ENCODE data around the gene DHX40.

DNA sequence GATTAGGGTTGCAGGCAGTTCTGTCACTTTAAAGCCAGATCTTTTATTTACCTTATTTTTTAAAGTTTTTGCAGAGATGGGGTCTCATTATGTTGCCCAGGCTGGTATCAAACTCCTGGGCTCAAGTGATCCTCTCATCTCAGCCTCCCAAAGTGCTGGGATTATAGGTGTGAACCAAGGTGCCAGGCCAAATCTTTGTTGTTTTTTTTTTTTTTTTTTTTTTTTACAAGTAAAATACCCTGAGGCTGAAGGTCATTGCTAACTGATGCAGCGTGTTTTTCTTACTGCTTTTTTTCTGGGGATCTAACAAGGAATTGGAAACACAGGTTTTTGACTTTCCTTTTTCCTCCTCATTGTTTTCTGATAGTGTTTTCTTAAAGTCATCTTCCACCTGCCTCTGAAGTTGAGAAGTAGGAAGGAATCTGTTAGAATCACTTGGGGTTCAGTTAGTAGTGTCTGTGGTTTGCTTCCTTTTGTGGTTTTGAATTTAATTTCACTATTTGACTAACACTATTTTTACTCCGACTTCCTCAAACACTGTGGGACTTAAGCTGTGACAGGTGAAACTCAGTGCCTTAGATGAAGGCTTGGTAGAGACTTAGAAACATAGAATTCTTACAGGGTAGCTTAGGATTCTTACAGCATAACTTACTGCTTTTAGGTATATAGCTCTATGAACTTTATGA, 76.5 kb downstream of the DHX40 start:
- TF ChIP-seq, protein P1, sequence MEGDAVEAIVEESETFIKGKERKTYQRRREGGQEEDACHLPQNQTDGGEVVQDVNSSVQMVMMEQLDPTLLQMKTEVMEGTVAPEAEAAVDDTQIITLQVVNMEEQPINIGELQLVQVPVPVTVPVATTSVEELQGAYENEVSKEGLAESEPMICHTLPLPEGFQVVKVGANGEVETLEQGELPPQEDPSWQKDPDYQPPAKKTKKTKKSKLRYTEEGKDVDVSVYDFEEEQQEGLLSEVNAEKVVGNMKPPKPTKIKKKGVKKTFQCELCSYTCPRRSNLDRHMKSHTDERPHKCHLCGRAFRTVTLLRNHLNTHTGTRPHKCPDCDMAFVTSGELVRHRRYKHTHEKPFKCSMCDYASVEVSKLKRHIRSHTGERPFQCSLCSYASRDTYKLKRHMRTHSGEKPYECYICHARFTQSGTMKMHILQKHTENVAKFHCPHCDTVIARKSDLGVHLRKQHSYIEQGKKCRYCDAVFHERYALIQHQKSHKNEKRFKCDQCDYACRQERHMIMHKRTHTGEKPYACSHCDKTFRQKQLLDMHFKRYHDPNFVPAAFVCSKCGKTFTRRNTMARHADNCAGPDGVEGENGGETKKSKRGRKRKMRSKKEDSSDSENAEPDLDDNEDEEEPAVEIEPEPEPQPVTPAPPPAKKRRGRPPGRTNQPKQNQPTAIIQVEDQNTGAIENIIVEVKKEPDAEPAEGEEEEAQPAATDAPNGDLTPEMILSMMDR (IDR thresholded peaks at IDR 0.05), result no peak
- no peak for TF ChIP-seq POLR2A (IDR thresholded peaks at IDR 0.05)
- TF ChIP-seq POLR2AphosphoS5 (IDR thresholded peaks at IDR 0.05), result no peak
